ENCODE data around the gene PSMB11. TPM values are rescaled to one million over a fixed set of nuclear protein-coding genes. Genes with fewer than 3 reads are reported as not detected.
"Not testable (repeated sequence)": the region's sequence is repeated elsewhere in the genome, so short reads cannot be mapped to it uniquely, and the experiment has no call there.

Gene PSMB11
- total and polyA plus RNA-seq, 2 donors (not counting 3 experiments of a cell fraction or from before 2014, with no cell fraction given) = not detected

DNA sequence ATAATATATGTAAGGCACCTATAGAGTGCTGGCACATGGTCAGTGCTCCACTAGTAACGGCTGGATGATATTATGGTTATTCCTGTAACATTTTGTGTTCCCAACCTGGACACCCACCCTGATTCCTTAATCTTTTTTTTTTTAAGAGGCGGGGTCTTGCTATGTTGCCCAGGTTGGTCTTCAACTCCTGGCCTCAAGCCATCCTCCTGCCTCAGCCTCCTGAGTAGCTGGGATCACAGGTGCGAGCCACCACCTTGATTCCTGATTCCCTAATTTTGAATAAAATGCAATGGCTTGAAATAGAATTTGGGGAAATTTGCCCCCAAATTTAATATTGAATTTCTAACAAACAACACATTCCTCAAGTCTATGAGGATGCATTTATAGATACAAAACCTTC, 39.4 kb upstream of the PSMB11 start:
- Histone ChIP-seq H3K9me3 (replicated peaks; ENCODE audit: control insufficient read depth, insufficient read depth, low read length) (no peaks in the 10 kb centered on the region), H2AFZ (ENCODE audit: low read depth, low read length) (no peak overlapping the region), H3K27me3 (ENCODE audit: control insufficient read depth in 2 of 2, insufficient read depth in 2 of 2, low read length in 2 of 2) (no peaks in the 10 kb centered on the region), H3K9me1 (replicated peaks; ENCODE audit: control insufficient read depth, extremely low read depth, insufficient read depth, low read length) (no peaks in the 10 kb centered on the region), H3K27ac (ENCODE audit: insufficient read depth, low read depth, low read length) (no peak overlapping the region), H3K4me1 (ENCODE audit: control insufficient read depth, extremely low read depth, insufficient read depth, low read length) (peaks cover 17% of the 10 kb centered on the region), H3K79me2 (ENCODE audit: control insufficient read depth, insufficient read depth, low read length) (no peaks in the 10 kb centered on the region), H3K36me3 (ENCODE audit: control insufficient read depth in 2 of 2, extremely low read depth in 1 of 2, insufficient read depth in 2 of 2, low read length in 2 of 2) (no peaks in the 10 kb centered on the region), H3K4me3 (replicated peaks in 1 of 3; ENCODE audit: insufficient read depth in 1 of 3, low read depth in 1 of 3, low read length in 3 of 3) (no peak overlapping the region), H4K20me1 (replicated peaks; ENCODE audit: control insufficient read depth, extremely low read depth, insufficient read depth, low read length) (no peaks in the 10 kb centered on the region), H3K9ac (replicated peaks; ENCODE audit: extremely low read depth, insufficient read depth, low read length) (no peak overlapping the region), H3K4me2 (ENCODE audit: insufficient read depth, low read length) (no peak overlapping the region)
- TF ChIP-seq EZH2 (IDR thresholded peaks at IDR 0.05; ENCODE audit: borderline replicate concordance, low read depth, low read length, severe bottlenecking) = no peak
- no peak for TF ChIP-seq JUN (IDR thresholded peaks at IDR 0.05; ENCODE audit: borderline replicate concordance, insufficient read depth, insufficient read length, low read depth)
- TF ChIP-seq FOS (IDR thresholded peaks at IDR 0.05; ENCODE audit: borderline replicate concordance, insufficient read depth, low read length) = no peak
- TF ChIP-seq GATA2 (IDR thresholded peaks at IDR 0.05; ENCODE audit: insufficient read depth, insufficient read length, low read depth, low read length) = no peak
- no peak for TF ChIP-seq POLR2AphosphoS5 (IDR thresholded peaks at IDR 0.05; ENCODE audit: insufficient read depth, low read depth, low read length)
- TF ChIP-seq, protein P1, sequence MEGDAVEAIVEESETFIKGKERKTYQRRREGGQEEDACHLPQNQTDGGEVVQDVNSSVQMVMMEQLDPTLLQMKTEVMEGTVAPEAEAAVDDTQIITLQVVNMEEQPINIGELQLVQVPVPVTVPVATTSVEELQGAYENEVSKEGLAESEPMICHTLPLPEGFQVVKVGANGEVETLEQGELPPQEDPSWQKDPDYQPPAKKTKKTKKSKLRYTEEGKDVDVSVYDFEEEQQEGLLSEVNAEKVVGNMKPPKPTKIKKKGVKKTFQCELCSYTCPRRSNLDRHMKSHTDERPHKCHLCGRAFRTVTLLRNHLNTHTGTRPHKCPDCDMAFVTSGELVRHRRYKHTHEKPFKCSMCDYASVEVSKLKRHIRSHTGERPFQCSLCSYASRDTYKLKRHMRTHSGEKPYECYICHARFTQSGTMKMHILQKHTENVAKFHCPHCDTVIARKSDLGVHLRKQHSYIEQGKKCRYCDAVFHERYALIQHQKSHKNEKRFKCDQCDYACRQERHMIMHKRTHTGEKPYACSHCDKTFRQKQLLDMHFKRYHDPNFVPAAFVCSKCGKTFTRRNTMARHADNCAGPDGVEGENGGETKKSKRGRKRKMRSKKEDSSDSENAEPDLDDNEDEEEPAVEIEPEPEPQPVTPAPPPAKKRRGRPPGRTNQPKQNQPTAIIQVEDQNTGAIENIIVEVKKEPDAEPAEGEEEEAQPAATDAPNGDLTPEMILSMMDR (IDR thresholded peaks at IDR 0.05; ENCODE audit: extremely low read depth in 1 of 2, insufficient read depth in 1 of 2, low read depth in 1 of 2, low read length in 2 of 2) = no peak
- TF ChIP-seq, protein P2, sequence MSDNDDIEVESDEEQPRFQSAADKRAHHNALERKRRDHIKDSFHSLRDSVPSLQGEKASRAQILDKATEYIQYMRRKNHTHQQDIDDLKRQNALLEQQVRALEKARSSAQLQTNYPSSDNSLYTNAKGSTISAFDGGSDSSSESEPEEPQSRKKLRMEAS (IDR thresholded peaks at IDR 0.05; ENCODE audit: insufficient read depth, insufficient read length) = no peak
- no peak for TF ChIP-seq MYC (IDR thresholded peaks at IDR 0.05; ENCODE audit: low read depth, low read length)
- TF ChIP-seq POLR2A (IDR thresholded peaks at IDR 0.05; ENCODE audit: low read depth, low read length) = no peak
- DNase-seq (ENCODE audit: low read depth, low spot score) (no peak), FAIRE-seq (no peak)
- no TSS peak for BruUV-seq (replicated peaks)
- ChIA-PET CTCF (interaction anchor here (0.7 to 3.4 kb wide), 2 partner anchors 16 to 66 kb away, joined by 3 to 32 read pairs; no protein-coding TSS in a partner anchor), POLR2A (no interaction called here)
- dilution Hi-C loops (cut with MboI; ENCODE audit: extremely low pct_ligation_motif_present, low sequenced_read_pairs) (no loop called here), intact Hi-C loops (cut with micrococcal nuclease) (no loop called here)

DNA sequence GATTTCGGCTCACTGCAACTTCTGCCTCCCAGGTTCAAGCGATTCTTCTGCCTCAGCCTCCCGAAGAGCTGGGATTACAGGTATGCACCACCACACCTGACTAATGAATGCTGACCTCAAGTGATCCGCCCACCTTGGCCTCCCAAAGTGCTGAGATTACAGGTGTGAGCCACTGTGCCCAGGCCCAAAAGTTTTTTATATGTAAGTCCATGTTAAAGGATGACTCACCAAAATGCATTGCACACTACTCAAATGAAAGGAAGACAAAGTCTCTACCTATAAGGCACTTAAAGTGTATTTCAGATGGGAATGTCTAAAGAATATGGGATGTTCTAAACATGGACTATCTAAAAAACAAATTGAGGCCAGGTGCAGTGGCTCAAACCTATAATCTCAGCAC, 37.7 kb upstream of the PSMB11 start:
- H2AFZ ChIP-seq (ENCODE audit: low read depth, low read length); H3K27ac ChIP-seq (ENCODE audit: insufficient read depth, low read depth, low read length); intact Hi-C loops (cut with micrococcal nuclease); H3K4me3 ChIP-seq (replicated peaks in 1 of 3; ENCODE audit: insufficient read depth in 1 of 3, low read depth in 1 of 3, low read length in 3 of 3); H3K36me3 ChIP-seq (ENCODE audit: control insufficient read depth in 2 of 2, extremely low read depth in 1 of 2, insufficient read depth in 2 of 2, low read length in 2 of 2); H3K79me2 ChIP-seq (ENCODE audit: control insufficient read depth, insufficient read depth, low read length); POLR2A ChIA-PET; FAIRE-seq; H3K27me3 ChIP-seq (ENCODE audit: control insufficient read depth in 2 of 2, insufficient read depth in 2 of 2, low read length in 2 of 2); H3K9ac ChIP-seq (replicated peaks; ENCODE audit: extremely low read depth, insufficient read depth, low read length); H3K4me2 ChIP-seq (ENCODE audit: insufficient read depth, low read length); dilution Hi-C loops (cut with MboI; ENCODE audit: extremely low pct_ligation_motif_present, low sequenced_read_pairs); DNase-seq (ENCODE audit: low read depth, low spot score); H4K20me1 ChIP-seq (replicated peaks; ENCODE audit: control insufficient read depth, extremely low read depth, insufficient read depth, low read length); CTCF ChIA-PET; H3K9me3 ChIP-seq (replicated peaks; ENCODE audit: control insufficient read depth, insufficient read depth, low read length); H3K9me1 ChIP-seq (replicated peaks; ENCODE audit: control insufficient read depth, extremely low read depth, insufficient read depth, low read length); BruUV-seq (replicated peaks): not testable (repeated sequence)
- H3K4me1 ChIP-seq (ENCODE audit: control insufficient read depth, extremely low read depth, insufficient read depth, low read length) = peaks cover 22% of the 10 kb centered on the region
